ENCODE results near the gene PTPRD. TPM values are rescaled to one million over a fixed set of nuclear protein-coding genes. Genes with fewer than 3 reads are reported as not detected.

Gene PTPRD
- total RNA-seq, 1 donor from 2014 or later, result 139 TPM

GRCh38 chr9:8572209-8572608 is 2040.6 kb downstream of the PTPRD start:
- Mint-ChIP-seq H3K27ac (ENCODE audit: unreplicated experiment) (no peak overlapping the region), H3K36me3 (ENCODE audit: low read depth) (no peaks in the 10 kb centered on the region), H3K4me1 (no peaks in the 10 kb centered on the region), H3K4me3 (no peak overlapping the region), H3K9me3 (no peaks in the 10 kb centered on the region), H3K27me3 (ENCODE audit: low read depth) (no peaks in the 10 kb centered on the region)
- no peak for TF ChIP-seq CTCF (conservative IDR thresholded peaks at IDR 0.05)
- DNase-seq (ENCODE audit: low read depth, low spot score), result no peak

GRCh38 chr9:8571643-8572042 is 2041.2 kb downstream of the PTPRD start:
- Mint-ChIP-seq H3K4me1 (no peaks in the 10 kb centered on the region), H3K27me3 (ENCODE audit: low read depth) (no peaks in the 10 kb centered on the region), H3K9me3 (no peaks in the 10 kb centered on the region), H3K4me3 (no peak overlapping the region), H3K36me3 (ENCODE audit: low read depth) (no peaks in the 10 kb centered on the region), H3K27ac (ENCODE audit: unreplicated experiment) (no peak overlapping the region)
- TF ChIP-seq CTCF (conservative IDR thresholded peaks at IDR 0.05), result no peak
- no peak for DNase-seq (ENCODE audit: low read depth, low spot score)

GRCh38 chr9:8570776-8571175 is 2042.0 kb downstream of the PTPRD start:
- no peak overlapping the region for H3K4me3 Mint-ChIP-seq
- H3K27ac Mint-ChIP-seq (ENCODE audit: unreplicated experiment), result no peak overlapping the region
- no peaks in the 10 kb centered on the region for H3K9me3 Mint-ChIP-seq
- TF ChIP-seq CTCF (conservative IDR thresholded peaks at IDR 0.05), result no peak
- H3K36me3 Mint-ChIP-seq (ENCODE audit: low read depth), result no peaks in the 10 kb centered on the region
- no peaks in the 10 kb centered on the region for H3K27me3 Mint-ChIP-seq (ENCODE audit: low read depth)
- DNase-seq (ENCODE audit: low read depth, low spot score), result no peak
- H3K4me1 Mint-ChIP-seq, result no peaks in the 10 kb centered on the region

- Mint-ChIP-seq H3K9me3 (no peaks in the 10 kb centered on the region), H3K36me3 (ENCODE audit: low read depth) (no peaks in the 10 kb centered on the region), H3K4me3 (no peak overlapping the region), H3K27me3 (ENCODE audit: low read depth) (no peaks in the 10 kb centered on the region), H3K4me1 (no peaks in the 10 kb centered on the region), H3K27ac (ENCODE audit: unreplicated experiment) (no peak overlapping the region)
- no peak for TF ChIP-seq CTCF (conservative IDR thresholded peaks at IDR 0.05)
- no peak for DNase-seq (ENCODE audit: low read depth, low spot score)
These were observed 2043.0 kb downstream of the PTPRD start for GRCh38 chr9:8569823-8570222.

- H3K9me3 Mint-ChIP-seq, result no peaks in the 10 kb centered on the region
- no peak for TF ChIP-seq CTCF (conservative IDR thresholded peaks at IDR 0.05)
- H3K4me1 Mint-ChIP-seq, result no peaks in the 10 kb centered on the region
- H3K4me3 Mint-ChIP-seq, result no peak overlapping the region
- no peak overlapping the region for H3K27ac Mint-ChIP-seq (ENCODE audit: unreplicated experiment)
- H3K27me3 Mint-ChIP-seq (ENCODE audit: low read depth), result no peaks in the 10 kb centered on the region
- DNase-seq (ENCODE audit: low read depth, low spot score), result no peak
- H3K36me3 Mint-ChIP-seq (ENCODE audit: low read depth), result no peaks in the 10 kb centered on the region
These were observed 2044.7 kb downstream of the PTPRD start for GRCh38 chr9:8567963-8568579.

All from neural crest cell (in vitro differentiated cells).